Right renal cortex interstitium (tissue), 3 donors: Measurements from ENCODE around the gene SPSB3. TPM values are rescaled to one million over a fixed set of nuclear protein-coding genes. Genes with fewer than 3 reads are reported as not detected.
"Not testable (repeated sequence)": the region's sequence is repeated elsewhere in the genome, so short reads cannot be mapped to it uniquely, and the experiment has no call there.

Experiments used
- DNase-seq, 3 donors: peaks; one replicate each; pipeline ENCODE4 v3.0.0-alpha.2; 2013; ENCODE audit warnings: low read depth in 3 of 3, low spot score in 2 of 3
- polyA plus RNA-seq, 3 donors: library from polyadenylated mRNA; unstranded; fragments of 120-200 nt; gene quantifications; one replicate each; pipeline ENCODE4 v1.2.1, GENCODE V29; 2013; ENCODE audit not compliant: insufficient read length in 3 of 3

SPSB3 gene
- polyA plus RNA-seq, 3 donors: 30.8 to 35.7 (median 32.5) TPM

DNA sequence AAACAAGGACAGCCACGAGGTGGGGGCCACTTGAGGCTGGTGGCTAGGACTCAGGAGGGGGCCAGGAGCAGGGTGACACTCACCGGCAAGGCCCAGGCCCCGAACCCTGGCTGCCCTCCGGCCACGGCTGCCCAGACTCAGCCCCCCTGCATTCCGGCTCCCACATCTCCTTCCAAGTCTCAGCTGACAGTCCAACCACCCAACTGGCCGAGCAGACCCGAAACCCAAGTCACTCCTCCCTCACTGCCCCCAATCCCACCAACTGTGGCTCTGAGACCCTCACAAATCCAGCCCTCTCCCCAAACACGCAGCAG lies 34.9 kb upstream of the SPSB3 start:
- no peak for DNase-seq

DNA sequence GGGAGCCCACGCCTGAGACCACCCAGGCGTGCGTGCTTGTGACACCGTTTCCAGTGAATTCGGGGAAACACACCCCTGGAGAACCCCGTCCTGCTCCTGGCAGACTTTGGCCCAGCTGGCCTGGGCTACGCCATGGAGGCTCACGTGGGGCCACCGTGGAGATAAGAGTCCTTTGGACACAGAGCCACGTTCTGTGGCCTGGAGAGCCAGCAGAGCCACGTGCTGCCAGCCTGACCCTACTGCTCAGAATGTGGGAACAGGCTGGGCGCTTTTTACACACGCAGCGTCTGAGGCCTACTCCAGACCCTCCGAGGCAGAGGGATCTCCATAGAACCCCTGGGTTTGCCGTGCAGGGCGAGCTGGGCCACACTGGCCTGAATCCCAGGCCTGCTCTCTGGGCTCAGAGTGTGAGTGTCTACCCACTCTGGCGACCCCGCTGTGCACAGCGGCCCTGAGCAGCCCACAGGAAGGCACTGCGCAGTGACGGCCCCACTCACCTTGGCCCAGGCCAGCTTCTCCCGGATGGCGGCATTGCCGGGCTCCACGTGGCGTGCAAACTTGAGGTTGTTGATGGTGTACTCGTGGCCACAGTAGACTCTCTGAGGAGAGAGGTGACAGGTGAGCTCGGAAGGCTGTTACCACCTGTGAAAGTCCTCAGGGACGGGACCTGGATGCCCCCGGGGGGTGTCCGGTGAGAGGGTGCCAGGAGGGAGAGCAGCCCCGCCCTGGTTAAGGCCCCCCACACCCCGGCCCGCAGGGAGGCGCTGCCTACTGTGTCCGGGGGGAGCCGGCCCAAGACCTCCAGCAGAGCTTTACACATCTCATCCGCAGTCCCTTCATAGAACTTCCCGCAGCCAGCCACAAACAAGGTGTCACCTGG lies 34.3 kb upstream of the SPSB3 start:
- DNase-seq: no peak

DNA sequence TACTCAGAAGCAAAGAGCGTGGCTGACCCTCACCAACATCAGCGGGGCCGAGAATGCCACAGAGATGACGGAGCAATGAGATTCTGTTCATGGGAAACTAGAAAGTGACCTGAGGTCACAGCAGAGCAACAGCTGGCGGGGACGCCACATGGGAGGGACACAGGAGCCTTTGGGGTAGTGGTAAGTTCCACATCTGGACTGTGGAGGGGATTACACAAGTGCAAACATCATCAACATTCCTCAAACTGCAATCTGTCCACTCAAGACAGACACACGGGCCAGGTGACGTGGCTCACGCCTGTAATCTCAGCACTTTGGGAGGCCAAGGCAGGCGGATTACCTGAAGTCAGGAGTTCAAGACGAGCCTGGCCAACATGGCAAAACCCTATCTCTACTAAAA lies 33.1 kb upstream of the SPSB3 start:
- no peak for DNase-seq

DNA sequence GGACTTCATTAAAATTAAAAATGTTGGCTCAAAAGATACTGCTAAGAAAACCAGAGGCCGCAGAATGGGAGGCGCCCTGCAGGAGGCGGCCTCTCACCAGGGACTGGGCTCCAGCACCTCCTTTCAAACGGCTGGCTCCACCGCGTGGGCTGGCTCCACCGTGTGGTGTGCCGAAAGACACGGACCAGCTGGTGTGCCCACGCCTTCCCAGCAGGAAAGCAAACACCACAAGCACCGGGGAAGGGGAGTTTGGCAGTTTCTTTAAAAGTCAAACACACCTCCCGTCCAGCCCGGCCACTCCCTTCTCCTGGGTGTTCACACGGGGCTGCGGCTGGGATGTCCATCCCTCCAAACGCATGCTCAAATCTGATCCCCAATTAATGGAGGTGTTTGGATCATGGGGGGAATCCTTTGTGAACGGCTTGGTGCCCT lies 30.4 kb upstream of the SPSB3 start:
- peak in 1 of 3 donors; percentile 51 for DNase-seq

DNA sequence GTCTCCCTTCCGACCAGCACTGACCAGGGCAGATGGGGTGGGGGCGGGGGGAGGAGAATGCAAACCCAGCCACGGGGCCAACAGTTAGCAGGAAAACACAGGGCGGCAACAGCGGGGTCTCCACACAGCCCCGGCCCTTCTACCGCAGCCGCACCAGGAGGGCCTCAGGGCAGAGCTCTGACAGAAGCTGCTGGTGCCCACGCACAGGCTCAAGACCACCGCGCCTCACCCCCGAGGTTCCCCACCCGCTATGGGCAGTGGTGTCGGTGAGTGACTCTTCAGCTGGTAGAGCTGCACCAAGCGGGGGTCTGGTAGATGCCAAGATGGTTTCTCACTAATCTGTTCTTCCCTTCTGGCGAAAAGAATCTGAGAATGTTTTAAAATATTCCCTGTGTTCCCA lies 28.2 kb upstream of the SPSB3 start:
- DNase-seq: no peak

DNA sequence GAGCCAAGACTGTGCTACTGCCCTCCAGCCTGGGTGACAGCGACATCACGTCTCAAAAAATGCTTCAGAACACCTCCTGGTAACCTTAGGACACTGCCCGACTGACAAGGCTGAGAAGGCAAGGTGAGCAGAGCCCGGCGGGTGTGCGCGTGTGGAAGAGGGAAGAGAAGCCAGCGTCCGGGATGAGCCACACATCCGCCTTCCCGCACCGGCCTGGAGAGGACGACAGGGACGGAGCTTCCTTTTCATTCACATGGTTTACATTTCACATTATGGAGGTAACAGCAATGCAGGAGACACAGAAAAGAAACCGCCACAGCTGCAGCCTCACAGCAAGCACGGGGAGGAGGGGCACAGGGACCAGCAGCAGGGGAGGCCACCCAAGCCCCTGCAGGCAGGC lies 27.7 kb upstream of the SPSB3 start:
- DNase-seq: no peak

DNA sequence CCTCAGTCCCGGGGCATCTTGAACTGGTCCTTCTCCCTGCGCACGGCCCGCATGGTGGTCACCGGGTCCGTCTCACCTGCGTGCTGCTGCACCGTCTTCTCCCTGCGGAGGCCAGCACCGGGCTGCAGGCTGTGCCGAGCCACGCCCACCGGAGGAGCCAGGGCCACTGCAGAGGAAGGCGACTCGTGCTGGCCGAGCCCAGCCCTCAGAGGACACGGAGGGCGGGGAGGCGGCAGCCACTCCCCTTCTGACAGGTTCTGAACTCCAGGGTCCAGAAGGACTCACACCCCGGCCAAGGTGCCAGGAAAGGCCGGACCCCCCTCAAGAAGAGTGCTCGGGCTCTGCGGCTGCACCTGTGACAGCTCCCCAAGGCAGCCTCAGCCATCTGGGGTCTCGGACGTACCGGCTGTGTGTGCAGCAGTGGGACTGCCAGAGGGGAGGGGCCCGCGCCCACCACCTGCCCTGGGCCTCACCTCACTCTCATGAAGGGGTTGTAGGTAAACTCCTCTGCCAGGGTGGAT lies 27.0 kb upstream of the SPSB3 start:
- no peak for DNase-seq

DNA sequence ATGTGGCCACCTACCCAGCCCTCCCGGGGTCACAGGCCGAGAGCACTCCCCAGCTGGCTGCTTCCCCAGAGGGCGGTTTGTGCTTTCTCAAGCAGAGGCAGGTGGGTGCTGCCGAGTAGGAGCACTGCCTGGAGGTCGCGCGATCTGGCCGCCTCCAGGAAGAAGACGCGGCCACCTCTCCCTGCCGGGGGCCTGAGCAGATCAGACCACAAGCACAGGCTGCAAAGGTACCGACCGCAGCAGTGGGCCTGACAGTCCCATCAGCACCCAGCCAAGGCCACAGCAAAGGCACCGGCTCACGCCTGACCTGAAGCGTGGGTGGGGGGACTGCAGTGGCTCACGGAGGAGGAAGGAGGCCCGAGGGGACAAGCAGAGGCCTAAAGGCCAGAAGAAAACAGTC lies 26.3 kb upstream of the SPSB3 start:
- DNase-seq: no peak

DNA sequence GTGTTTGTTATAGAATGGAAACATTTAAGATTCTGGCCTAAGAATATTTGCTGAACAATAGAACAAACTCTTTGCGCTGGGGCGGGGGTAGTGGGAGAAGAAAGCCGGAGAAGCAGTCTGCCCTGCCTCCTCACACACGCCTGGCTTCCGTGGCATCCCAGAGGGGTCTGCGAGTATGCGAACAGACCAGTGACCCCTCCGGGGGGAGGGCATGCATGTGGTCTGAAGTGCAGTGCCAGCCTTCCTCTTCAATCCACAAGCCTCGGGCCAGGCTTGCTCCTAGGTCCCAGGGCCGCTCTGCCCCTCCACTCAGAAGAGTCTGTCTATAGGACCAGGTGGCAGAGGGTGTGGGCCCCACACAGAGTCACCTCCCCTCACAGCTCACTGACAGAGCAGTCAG lies 25.3 kb upstream of the SPSB3 start:
- DNase-seq: no peak

DNA sequence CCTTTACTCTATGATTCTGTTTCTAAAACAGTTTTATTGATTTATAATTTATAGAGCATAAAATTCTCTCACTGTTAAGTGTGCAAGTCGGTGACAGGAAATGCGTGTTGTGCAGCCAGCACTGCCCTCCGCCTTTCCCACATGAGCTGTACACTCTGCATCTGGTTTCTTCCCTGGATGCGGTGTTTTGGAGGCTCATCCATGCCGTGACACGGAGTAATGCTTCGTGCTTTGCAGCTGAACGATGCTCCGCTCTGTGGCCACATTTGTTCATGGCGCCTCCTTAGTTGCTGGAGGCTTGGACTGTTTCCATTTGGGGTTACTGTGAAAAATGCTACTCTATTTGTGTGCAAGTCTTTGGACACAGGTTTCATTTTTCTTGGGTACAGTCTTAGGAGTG lies 18.3 kb upstream of the SPSB3 start:
- DNase-seq: no peak

DNA sequence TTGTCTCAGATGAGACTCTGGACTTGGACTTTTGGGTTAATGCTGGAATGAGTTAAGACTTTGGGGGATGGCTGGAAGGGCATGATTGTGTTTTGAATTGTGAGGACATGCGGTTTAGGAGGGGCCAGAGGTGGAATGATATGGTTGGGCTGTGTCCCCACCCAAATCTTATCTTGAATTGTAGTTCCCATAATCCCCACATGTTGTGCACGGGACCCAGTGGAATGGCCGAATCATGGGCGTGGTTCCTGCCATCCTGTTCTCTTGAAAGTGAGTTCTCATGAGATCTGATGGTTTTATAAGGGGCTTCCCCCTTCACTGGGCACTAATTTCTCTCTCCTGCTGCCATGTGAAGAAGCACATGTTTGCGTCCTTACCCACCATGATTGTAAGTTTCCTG lies 16.9 kb upstream of the SPSB3 start:
- not testable (repeated sequence) for DNase-seq

DNA sequence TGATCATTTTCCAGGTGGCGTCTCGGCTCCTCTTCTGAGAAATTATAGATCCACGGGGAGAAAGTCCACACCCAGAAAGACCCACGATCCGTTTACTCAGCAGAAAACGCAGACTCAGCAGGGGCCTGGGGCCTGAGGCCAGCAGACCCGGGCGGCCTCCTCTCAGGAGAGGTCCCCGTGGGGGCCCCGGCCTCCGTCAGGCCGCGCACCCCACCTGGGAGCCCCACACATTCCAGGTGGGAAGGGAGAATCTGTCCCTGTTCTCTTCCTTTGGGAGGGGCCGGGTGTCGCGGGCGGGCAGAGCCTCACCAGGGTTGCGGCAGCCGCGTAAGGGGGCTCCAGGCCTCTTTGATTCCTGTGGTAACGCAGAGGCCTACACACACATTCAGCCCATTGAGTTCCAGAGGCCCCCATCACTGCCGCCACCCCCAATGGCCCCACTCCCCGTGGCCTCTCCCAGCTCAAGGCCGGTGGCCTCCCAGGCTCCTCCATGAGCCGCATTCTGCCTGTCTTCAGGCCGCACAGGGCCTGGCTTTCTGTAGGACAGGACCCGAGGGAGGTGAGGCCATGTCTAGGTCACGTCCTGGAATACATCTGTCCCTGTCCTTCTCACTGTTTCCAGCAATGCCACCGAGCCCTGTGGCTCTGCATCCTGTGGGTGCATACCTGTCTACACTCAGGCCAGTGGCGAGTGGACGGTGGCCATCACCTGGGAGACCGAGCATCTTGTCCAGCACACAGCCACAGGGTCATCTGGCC lies 12.7 kb upstream of the SPSB3 start:
- DNase-seq: no peak

DNA sequence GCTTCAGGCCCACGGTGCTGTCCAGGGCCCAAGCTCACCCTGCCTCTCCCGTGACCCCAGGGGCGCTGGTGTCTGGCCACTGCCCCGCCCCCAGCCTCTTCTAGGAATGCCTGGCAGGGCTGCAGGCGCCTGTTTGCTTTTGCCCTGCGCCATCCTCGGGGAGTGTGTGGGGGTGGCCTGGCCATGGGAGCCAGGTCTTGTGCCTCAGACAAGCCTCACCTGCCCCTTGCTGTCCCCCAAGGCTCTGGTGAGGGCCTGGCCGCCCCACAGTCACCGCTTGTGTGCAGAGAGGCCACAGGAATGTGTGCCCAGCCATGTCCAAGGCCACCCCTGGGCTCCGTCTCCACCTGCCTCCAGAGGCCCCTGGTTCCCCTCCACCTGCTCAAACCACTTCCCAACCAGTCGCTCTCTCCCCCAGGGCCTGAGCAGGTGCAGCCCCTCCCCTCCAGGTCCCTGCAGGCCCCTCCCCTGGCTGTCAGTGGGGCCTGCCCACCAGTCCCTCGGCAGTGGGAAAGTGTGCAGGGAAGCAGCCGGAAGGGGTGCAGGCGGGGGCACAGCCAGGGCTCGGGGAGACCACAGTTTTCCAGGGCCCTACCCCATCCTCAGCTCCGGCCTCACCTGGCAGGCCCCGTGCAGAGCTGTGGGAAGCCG lies 12.0 kb upstream of the SPSB3 start:
- DNase-seq: no peak

DNA sequence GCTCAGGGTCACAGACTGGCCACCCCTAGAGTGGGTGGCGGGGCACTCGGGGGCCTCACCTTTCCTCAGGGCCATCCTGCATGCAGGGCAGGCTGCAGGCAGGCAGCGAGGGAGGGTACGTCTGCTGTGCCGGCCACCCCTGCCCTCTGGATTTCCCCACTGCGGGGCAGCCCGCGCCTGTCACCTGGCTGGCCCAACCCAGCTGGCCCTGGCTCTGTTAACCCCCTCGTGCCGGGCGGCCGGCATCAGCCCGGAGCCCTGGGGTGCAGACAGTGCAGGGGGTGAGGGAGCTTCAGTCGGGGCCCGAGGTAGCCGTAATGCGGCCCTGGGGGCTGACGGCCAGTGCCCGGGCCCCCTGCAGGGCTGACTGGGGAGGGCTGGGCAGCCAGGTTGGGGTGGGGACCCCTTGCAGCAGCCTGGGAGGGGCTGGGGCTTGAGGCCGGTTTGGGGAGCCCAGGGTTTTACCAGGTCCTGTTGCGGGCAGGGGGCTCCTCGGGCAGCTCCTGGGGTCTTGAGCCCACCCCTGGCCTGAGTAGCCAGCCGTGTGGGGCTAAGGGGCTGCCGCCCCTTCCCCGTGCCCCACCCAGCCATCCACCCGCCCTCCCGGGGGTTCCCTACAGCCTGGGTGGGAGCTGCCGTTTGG lies 11.3 kb upstream of the SPSB3 start, which contains the start of gene IGFALS:
IGFALS (minus strand) TSS at position 128 of the 643 bp plus-strand sequence; CDS start at position 75, 53 bp downstream.
- no peak for DNase-seq

DNA sequence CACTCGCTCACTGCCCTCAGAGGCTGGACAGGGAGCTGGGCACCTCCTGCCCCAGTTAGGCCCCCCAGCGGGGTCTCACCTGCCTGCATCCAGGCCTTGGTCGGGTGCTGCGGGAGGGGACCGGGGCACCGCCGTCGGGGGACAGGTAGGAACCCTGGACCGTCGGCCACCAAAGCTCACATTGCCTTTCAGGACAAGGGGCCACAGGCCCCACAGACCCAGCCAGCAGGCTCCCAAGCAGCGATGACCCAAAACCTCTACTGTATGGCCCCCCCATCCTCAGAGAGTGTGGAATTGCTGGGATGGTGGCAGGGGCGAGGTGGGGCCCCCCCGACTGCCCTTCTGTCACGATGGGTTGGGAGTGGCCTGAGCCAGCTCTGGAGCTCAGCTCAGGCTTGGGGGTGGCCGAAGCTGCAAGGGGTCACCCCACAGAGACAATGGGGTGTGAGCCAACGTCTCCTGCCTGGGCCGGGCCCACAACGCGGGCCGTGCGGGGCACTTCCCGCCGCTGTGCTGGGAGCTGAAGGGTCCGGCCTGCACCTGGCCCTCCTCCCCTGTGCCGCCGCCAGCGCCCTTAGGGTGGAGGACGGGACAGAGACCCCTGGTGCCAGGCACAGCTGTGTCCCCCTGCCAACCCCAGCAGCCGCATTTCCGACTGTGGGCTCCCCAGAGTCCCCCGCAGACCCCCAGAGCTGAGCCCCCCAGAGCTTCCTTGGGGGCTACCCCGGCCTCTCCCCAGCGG lies 10.6 kb upstream of the SPSB3 start:
- DNase-seq: no peak

DNA sequence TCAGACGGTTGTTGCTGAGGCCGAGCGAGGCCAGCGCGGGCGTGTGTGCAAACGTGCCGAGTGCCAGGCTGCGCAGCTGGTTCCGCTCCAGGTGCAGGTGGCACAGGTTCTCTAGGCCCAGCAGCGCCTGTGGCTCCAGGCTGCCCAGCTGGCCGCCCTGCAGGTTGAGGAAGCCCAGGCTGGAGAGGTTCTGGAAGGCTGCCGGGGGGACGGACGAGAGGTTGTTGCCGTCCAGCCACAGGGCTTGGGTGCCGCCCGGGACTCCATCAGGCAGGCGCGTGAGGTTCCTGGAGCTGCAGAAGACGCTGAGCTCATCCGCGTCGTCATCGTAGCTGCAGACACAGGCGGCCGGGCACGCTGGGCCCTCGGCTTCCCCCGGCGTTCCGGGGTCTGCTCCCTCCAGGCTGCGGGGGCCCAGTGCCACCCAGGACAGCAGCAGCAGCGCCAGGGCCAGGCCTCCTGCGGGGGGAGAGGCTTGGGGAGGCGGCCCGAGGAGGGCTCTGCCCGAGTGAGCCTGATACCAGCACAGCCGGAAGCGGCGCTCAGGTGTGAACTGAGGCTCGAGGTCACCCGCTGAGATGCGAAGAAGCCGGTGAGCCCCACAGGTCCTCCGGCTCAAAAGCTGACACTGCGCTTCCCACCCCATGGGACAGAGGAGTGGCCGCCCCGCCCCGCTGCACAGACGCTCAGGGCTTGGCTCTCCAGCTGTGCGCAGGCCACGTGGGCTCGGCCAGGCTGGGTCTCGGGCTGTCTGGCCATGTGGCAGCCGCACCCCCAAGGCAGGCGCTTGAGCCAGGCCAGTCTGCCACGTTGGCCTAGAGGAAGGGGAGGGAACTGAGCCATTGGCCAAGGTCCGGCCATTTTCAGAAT lies 9.8 kb upstream of the SPSB3 start:
- no peak for DNase-seq

DNA sequence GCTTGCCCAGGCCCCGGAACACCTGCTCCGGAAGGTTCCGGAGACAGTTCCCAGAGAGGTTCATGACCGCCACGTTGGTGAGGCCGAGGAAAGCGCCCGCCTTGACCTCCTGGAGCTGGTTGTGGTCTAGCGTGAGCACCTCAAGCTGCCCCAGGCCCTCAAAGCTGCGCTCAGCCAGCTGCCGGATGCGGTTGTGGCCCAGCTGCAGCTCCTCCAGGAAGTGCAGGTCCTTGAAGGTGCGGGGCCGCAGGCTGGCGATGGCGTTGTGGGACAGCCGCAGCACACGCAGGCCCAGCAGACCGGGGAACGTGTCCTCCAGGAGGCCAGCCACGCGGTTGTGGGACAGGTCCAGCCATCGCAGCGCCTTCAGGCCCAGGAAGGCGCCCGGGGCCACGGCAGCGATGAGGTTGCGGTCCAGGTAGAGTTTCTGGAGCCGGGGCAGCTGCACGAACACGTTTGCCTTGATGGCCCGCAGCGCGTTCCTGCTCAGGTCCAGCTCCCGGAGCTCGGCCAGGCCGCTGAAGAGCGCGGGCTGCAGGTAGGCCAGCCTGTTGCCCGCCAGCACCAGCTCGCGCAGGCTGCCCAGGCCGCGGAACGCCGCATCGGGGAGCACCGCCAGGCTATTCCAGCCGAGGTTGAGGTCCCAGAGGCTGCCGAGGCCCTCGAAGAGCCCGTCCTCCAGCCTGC lies 9.0 kb upstream of the SPSB3 start:
- DNase-seq: no peak

DNA sequence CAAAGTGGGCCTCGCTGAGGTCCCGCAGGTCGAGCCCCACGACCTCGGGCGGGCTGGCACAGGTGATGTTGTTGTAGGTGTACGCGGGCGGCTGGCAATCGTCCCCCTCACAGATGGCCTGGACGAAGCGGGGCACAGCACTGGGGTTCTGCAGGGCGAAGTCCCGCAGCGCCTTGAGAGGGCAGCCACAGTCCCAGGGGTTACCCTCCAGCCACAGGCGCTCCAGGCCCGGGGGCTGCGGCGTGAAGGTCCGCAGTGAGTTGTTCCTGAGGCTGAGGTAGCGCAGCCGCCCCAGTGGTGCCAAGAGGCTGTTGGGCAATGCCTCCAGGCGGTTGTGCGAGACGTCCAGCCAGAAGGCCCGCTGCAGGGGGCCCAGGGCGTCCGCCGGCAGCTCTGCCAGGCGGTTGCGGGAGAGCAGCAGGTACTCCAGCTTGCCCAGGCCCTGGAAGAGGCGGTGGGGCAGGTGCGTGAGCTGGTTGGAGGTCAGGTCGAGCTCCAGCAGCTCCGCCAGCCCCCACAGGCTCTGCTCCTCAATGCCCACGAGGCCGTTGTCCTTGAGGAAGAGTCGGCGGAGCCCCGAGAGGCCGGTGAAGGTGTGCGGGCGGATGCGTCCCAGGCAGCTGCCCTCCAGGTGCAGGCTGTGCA lies 8.4 kb upstream of the SPSB3 start:
- DNase-seq: no peak
